ENCODE results near the gene IRF9. TPM values are rescaled to one million over a fixed set of nuclear protein-coding genes. Genes with fewer than 3 reads are reported as not detected.
A peak's percentile ranks its signal among the peaks of the same experiment; 100 is the strongest.

The IRF9 gene
- polyA plus RNA-seq, 1 experiment: 48.4 TPM

GRCh38 chr14:24139272-24139934, 21.7 kb upstream of the IRF9 start:
- H3K27me3 ChIP-seq (ENCODE audit: control insufficient read depth, insufficient read depth, low read length): no peaks in the 10 kb centered on the region
- DNase-seq (ENCODE audit: low read depth, low spot score): no peak
- peak overlapping the region; percentile 25; the same call in 1 of the 2 replicates for H3K4me3 ChIP-seq (ENCODE audit: low read depth, low read length)
- H3K27ac ChIP-seq (ENCODE audit: low read depth, low read length): no peak overlapping the region
- CTCF ChIA-PET: no interaction called here
- POLR2A ChIA-PET: interaction anchor here (0.8 to 1.4 kb wide), 2 partner anchors 25 kb away, joined by 3 to 6 read pairs; partner anchors contain the start of genes DCAF11 and NRL
- H3K9me3 ChIP-seq (ENCODE audit: control insufficient read depth, insufficient read depth, low read length): no peaks in the 10 kb centered on the region
- TF ChIP-seq CTCF (IDR thresholded peaks at IDR 0.05; ENCODE audit: low read depth, low read length): no peak

GRCh38 chr14:24141097-24141880, 19.8 kb upstream of the IRF9 start, which contains the start of gene EMC9:
EMC9 (minus strand) TSS chr14:24141591; CDS start chr14:24141304, 287 bp downstream.
- CTCF ChIA-PET: interaction anchor here (0.5 to 1.3 kb wide), 10 partner anchors 20 to 1827 kb away, joined by 3 to 5 read pairs (median 4); partner anchors contain the start of gene IRF9
- no peaks in the 10 kb centered on the region for H3K27me3 ChIP-seq (ENCODE audit: control insufficient read depth, insufficient read depth, low read length)
- POLR2A ChIA-PET: interaction anchor here (0.6 to 1.2 kb wide), 9 partner anchors 20 to 164 kb away, joined by 3 to 12 read pairs (median 3); partner anchors contain the start of genes DCAF11, IRF9, NRL and TINF2
- DNase-seq (ENCODE audit: low read depth, low spot score): peak; percentile 97
- no peaks in the 10 kb centered on the region for H3K9me3 ChIP-seq (ENCODE audit: control insufficient read depth, insufficient read depth, low read length)
- peak; percentile 48 for TF ChIP-seq CTCF (IDR thresholded peaks at IDR 0.05; ENCODE audit: low read depth, low read length)
- peak within 1 kb of the TSS; percentile 95 for H3K4me3 ChIP-seq (ENCODE audit: low read depth, low read length)
- H3K27ac ChIP-seq (ENCODE audit: low read depth, low read length): peak within 1 kb of the TSS; percentile 81

GRCh38 chr14:24143511-24143910, 17.6 kb upstream of the IRF9 start:
- ChIA-PET CTCF (interaction anchor here (1.3 kb wide), 1 partner anchor 18 kb away, joined by 3 read pairs; the partner anchor contains the start of gene IRF9), POLR2A (interaction anchor here (0.9 kb wide), 1 partner anchor 52 kb away, joined by 3 read pairs; the partner anchor contains the start of gene TM9SF1)
- no peak overlapping the region for H3K4me3 ChIP-seq (ENCODE audit: low read depth, low read length)
- TF ChIP-seq CTCF (IDR thresholded peaks at IDR 0.05; ENCODE audit: low read depth, low read length): no peak
- no peaks in the 10 kb centered on the region for H3K27me3 ChIP-seq (ENCODE audit: control insufficient read depth, insufficient read depth, low read length)
- no peak for DNase-seq (ENCODE audit: low read depth, low spot score)
- H3K9me3 ChIP-seq (ENCODE audit: control insufficient read depth, insufficient read depth, low read length): peaks cover 3% of the 10 kb centered on the region; the same call in 1 of the 2 replicates
- H3K27ac ChIP-seq (ENCODE audit: low read depth, low read length): no peak overlapping the region

GRCh38 chr14:24144451-24144850, 16.6 kb upstream of the IRF9 start:
- CTCF ChIA-PET: interaction anchor here (4.7 kb wide), 1 partner anchor 16 kb away, joined by 54 read pairs; the partner anchor contains the start of gene IRF9
- Histone ChIP-seq H3K9me3 (ENCODE audit: control insufficient read depth, insufficient read depth, low read length) (peaks cover 3% of the 10 kb centered on the region; the same call in 1 of the 2 replicates), H3K27me3 (ENCODE audit: control insufficient read depth, insufficient read depth, low read length) (no peaks in the 10 kb centered on the region), H3K27ac (ENCODE audit: low read depth, low read length) (no peak overlapping the region), H3K4me3 (ENCODE audit: low read depth, low read length) (no peak overlapping the region)
- POLR2A ChIA-PET: no interaction called here
- no peak for DNase-seq (ENCODE audit: low read depth, low spot score)
- TF ChIP-seq CTCF (IDR thresholded peaks at IDR 0.05; ENCODE audit: low read depth, low read length): no peak

Data from AG04450 (cell line).